K562 (cell line): Measurements from ENCODE around the gene CLIP1. TPM values are rescaled to one million over a fixed set of nuclear protein-coding genes. Genes with fewer than 3 reads are reported as not detected.

Experiments used
- E2F6 ChIP-seq, 2 experiments: IDR thresholded peaks; 2 replicates each; pipeline ENCODE4 v1.6.1; 2011; ENCODE audit warnings: borderline replicate concordance in 1 of 2, control low read depth in 1 of 2, low read depth in 1 of 2, low read length in 1 of 2, mild to moderate bottlenecking in 1 of 2, mixed read lengths in 1 of 2, moderate library complexity in 1 of 2; ENCODE audit not compliant: insufficient read depth in 1 of 2, insufficient read length in 1 of 2, poor library complexity in 1 of 2, severe bottlenecking in 1 of 2; ENCODE audit errors: extremely low read depth in 1 of 2
- FUS ChIP-seq: fragments of 200-400 bp; formaldehyde crosslinking; optimal IDR thresholded peaks from 2 replicates; pipeline ENCODE3; 2017; ENCODE audit warnings: low read depth, low read length
- POLR3G ChIP-seq: IDR thresholded peaks from 2 replicates; pipeline ENCODE4 v1.6.1; 2011; ENCODE audit not compliant: insufficient read length, insufficient replicate concordance; ENCODE audit errors: extremely low read depth
- RBM39 ChIP-seq: fragments of 200-400 bp; formaldehyde crosslinking; optimal IDR thresholded peaks from 2 replicates; pipeline ENCODE3; 2018; ENCODE audit warnings: low read depth, low read length
- RHOXF2B ChIP-seq: fragments of 250-450 bp; sonication (Bioruptor Pico); conservative IDR thresholded peaks from 2 replicates; pipeline ENCODE4 v1.5.1; 2021
- SRSF7 ChIP-seq: fragments of 200-400 bp; formaldehyde crosslinking; optimal IDR thresholded peaks from 2 replicates; pipeline ENCODE3; 2017; ENCODE audit warnings: mild to moderate bottlenecking, low read depth, low read length
- TRIM28 ChIP-seq: fragments of 450-650 bp; IDR thresholded peaks from 2 replicates; pipeline ENCODE4 v1.6.1; 2017
- YBX1 ChIP-seq: fragments of 450-650 bp; IDR thresholded peaks from 2 replicates; pipeline ENCODE4 v1.7.1; 2016; ENCODE audit warnings: mild to moderate bottlenecking
- ZC3H4 ChIP-seq: sonication (generic); formaldehyde crosslinking; IDR thresholded peaks from 2 replicates; pipeline ENCODE4 v1.9.0; 2021; ENCODE audit warnings: missing genetic modification reagents, borderline replicate concordance
- ZFP91 ChIP-seq: sonication (generic); formaldehyde crosslinking; IDR thresholded peaks from 2 replicates; pipeline ENCODE4 v1.8.0; 2022; ENCODE audit warnings: mild to moderate bottlenecking, missing genetic modification reagents
- ZMIZ1 ChIP-seq, 2 experiments: fragments of 150-350 bp in 1 of 2; IDR thresholded peaks; 2 replicates each; pipeline ENCODE4 v1.6.1; 2012 to 2016; ENCODE audit warnings: low read depth in 2 of 2, low read length in 2 of 2, mild to moderate bottlenecking in 1 of 2, moderate library complexity in 1 of 2
- ZNF140 ChIP-seq: fragments of 250-450 bp; sonication (Bioruptor Pico); IDR thresholded peaks from 2 replicates; pipeline ENCODE4 v1.8.0; 2021; ENCODE audit warnings: moderate library complexity, mild to moderate bottlenecking, inconsistent platforms
- polyA plus RNA-seq, 8 experiments: library from polyadenylated mRNA; depleted of rRNA in 4 of 8; stranded (reverse) in 5 of 8; unstranded in 3 of 8; fragments of >200 nt; fragmentation: Nextera tagmentation in 2 of 8; fragmentation: Illumina TruSeq in 1 of 8; extraction: Ambion mirVana in 2 of 8; extraction: Trizol in 1 of 8; gene quantifications; 2 replicates each; pipeline versions ENCODE4 v1.2.1 to v1.2.3, GENCODE V29; 2011 to 2014; ENCODE audit warnings: inconsistent platforms in 1 of 8, missing spikeins in 1 of 8
- total RNA-seq, 7 experiments: library from RNA; depleted of rRNA in 6 of 7; stranded (reverse); fragments of >200 nt in 6 of 7; fragmentation: Illumina TruSeq in 2 of 7; extraction: Trizol in 2 of 7; gene quantifications; 2 replicates each; pipeline versions ENCODE4 v1.2.1 to v1.2.3, GENCODE V29; 2011 to 2021; ENCODE audit warnings: low replicate concordance in 1 of 7
- TF ChIP-seq, protein P1 (sequence below): fragments of 450-650 bp; IDR thresholded peaks from 2 replicates; pipeline ENCODE4 v1.7.1; 2018; ENCODE audit warnings: mild to moderate bottlenecking, low read depth; ENCODE audit not compliant: partially characterized antibody
- TF ChIP-seq, protein P2 (sequence below), 2 experiments: fragments of 450-650 bp in 1 of 2; IDR thresholded peaks; 2 replicates each; pipeline ENCODE4 v1.6.1; 2011 to 2017; ENCODE audit warnings: low read depth in 2 of 2, antibody characterized with exemption in 1 of 2, borderline replicate concordance in 1 of 2, low read length in 1 of 2, mild to moderate bottlenecking in 1 of 2, mixed read lengths in 1 of 2; ENCODE audit not compliant: control insufficient read depth in 1 of 2

Gene CLIP1
- total and polyA plus RNA-seq, 9 of the 15 experiments (the other 6 are each of a cell fraction or from before 2014, with no cell fraction given): 5.8 to 33.9 (median 27.6) TPM

GRCh38 chr12:122368361-122369073, 54.0 kb downstream of the CLIP1 start (continued):
- TF ChIP-seq ZFP91 (no peak), SRSF7 (no peak), E2F6 (IDR thresholded peaks at IDR 0.05; ENCODE audit: borderline replicate concordance in 1 of 2, extremely low read depth in 1 of 2, insufficient read depth in 1 of 2, insufficient read length in 1 of 2, low read depth in 1 of 2, low read length in 1 of 2, poor library complexity in 1 of 2, severe bottlenecking in 1 of 2) (no peak), TRIM28 (no peak), ZC3H4 (no peak), ZMIZ1 (IDR thresholded peaks at IDR 0.05; ENCODE audit: low read depth in 2 of 2, low read length in 2 of 2) (no peak), RHOXF2B (no peak), ZNF140 (CRISPR knock-in tag) (no peak), RBM39 (no peak), POLR3G (no peak), YBX1 (no peak), FUS (no peak)
- TF ChIP-seq, protein P1, sequence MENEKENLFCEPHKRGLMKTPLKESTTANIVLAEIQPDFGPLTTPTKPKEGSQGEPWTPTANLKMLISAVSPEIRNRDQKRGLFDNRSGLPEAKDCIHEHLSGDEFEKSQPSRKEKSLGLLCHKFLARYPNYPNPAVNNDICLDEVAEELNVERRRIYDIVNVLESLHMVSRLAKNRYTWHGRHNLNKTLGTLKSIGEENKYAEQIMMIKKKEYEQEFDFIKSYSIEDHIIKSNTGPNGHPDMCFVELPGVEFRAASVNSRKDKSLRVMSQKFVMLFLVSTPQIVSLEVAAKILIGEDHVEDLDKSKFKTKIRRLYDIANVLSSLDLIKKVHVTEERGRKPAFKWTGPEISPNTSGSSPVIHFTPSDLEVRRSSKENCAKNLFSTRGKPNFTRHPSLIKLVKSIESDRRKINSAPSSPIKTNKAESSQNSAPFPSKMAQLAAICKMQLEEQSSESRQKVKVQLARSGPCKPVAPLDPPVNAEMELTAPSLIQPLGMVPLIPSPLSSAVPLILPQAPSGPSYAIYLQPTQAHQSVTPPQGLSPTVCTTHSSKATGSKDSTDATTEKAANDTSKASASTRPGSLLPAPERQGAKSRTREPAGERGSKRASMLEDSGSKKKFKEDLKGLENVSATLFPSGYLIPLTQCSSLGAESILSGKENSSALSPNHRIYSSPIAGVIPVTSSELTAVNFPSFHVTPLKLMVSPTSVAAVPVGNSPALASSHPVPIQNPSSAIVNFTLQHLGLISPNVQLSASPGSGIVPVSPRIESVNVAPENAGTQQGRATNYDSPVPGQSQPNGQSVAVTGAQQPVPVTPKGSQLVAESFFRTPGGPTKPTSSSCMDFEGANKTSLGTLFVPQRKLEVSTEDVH: no peak
- TF ChIP-seq, protein P2, sequence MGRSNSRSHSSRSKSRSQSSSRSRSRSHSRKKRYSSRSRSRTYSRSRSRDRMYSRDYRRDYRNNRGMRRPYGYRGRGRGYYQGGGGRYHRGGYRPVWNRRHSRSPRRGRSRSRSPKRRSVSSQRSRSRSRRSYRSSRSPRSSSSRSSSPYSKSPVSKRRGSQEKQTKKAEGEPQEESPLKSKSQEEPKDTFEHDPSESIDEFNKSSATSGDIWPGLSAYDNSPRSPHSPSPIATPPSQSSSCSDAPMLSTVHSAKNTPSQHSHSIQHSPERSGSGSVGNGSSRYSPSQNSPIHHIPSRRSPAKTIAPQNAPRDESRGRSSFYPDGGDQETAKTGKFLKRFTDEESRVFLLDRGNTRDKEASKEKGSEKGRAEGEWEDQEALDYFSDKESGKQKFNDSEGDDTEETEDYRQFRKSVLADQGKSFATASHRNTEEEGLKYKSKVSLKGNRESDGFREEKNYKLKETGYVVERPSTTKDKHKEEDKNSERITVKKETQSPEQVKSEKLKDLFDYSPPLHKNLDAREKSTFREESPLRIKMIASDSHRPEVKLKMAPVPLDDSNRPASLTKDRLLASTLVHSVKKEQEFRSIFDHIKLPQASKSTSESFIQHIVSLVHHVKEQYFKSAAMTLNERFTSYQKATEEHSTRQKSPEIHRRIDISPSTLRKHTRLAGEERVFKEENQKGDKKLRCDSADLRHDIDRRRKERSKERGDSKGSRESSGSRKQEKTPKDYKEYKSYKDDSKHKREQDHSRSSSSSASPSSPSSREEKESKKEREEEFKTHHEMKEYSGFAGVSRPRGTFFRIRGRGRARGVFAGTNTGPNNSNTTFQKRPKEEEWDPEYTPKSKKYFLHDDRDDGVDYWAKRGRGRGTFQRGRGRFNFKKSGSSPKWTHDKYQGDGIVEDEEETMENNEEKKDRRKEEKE (IDR thresholded peaks at IDR 0.05; ENCODE audit: borderline replicate concordance in 1 of 2, control insufficient read depth in 1 of 2, low read depth in 2 of 2, low read length in 1 of 2): no peak
